SHP77 treated with DMSO at 0.1 percent for 48 hours (cell line): Measurements from ENCODE around the gene IKBIP.
A peak's percentile ranks its signal among the peaks of the same experiment; 100 is the strongest.
"Not testable (repeated sequence)": the region's sequence is repeated elsewhere in the genome, so short reads cannot be mapped to it uniquely, and the experiment has no call there.

Source experiments
- DNase-seq: peaks from one replicate; lab custom pipeline; 2025; lab: John Stamatoyannopoulos, UW

IKBIP gene

GRCh38 chr12:98637068-98637467 lies 7.5 kb downstream of the IKBIP start:
- no peak for DNase-seq

- DNase-seq: no peak
These were observed 8.8 kb downstream of the IKBIP start for GRCh38 chr12:98635657-98636323.

GRCh38 chr12:98618952-98619351 lies 25.6 kb downstream of the IKBIP start:
- no peak for DNase-seq

DNA sequence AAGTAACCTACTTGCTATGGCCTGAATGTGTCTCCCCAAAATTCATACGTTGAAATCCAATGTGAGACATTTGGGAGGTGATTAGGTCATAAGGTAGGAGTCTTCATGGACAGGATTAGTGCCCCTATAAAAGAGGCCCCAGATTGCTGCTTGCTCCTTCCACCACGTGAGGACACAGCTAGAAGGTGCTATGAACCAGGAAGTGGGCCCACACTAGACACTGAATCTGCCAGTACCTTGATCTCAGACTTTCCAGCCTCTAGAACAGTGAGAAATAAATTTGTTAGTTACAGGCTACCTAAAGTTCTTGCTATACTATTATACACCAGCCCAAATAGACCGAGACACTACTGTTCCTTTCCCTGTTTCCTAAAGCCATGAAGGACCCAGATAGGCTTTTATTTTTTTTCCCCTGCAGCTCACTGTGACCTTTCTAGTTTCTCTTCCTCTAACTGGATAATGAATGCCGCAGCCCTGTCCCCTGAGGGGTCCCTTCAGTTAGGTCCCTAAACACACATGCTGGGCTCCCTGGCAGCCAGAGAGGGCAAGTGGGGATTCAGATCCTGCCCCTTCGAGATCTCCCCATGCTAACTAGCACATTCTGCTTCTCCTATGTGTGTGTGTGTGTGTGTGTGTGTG lies 31.8 kb downstream of the IKBIP start:
- DNase-seq: no peak

DNA sequence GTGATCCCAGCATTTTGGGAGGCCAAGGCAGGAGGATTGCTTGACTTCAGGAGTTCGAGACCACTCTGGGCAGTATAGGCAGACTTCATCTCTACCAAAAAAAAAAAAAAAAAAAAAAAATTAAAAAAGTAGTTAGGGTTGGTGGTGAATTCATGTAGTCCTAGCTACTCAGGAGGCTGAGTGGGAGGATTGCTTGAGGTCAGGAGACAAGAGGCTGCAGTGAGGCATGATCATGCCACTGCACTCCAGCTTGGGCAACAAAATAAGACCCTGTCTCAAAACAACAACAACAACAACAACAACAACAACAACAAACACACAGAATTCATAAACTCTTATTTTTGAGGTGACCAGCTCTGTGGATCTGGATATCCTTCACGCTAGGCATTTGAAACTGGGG lies 34.0 kb downstream of the IKBIP start:
- no peak for DNase-seq

- no peak for DNase-seq
These were observed 38.1 kb downstream of the IKBIP start for GRCh38 chr12:98606359-98606988.

- DNase-seq: no peak
These were observed 42.7 kb downstream of the IKBIP start for GRCh38 chr12:98601924-98602323.

DNA sequence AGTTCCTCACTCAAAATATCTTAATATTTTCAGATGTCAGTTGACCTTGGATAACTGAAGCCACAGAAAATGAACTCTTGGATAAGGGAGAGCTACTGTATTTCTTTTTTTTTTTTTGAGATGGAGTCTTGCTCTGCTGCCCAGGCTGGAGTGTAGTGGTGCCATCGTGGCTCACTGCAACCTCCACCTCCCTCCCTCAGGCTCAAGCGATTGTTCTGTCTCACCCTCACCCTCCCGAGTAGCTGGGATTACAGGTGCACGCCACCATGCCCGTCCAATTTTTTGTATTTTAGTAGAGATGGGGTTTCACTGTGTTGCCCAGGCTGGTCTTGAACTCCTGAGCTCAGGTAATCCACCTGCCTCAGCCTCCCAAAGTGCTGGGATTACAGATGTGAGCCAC lies 47.3 kb downstream of the IKBIP start:
- DNase-seq: not testable (repeated sequence)

GRCh38 chr12:98595243-98595988 lies 49.2 kb downstream of the IKBIP start:
- DNase-seq: no peak

- DNase-seq: no peak
These were observed 50.3 kb downstream of the IKBIP start for GRCh38 chr12:98594050-98594835.

DNA sequence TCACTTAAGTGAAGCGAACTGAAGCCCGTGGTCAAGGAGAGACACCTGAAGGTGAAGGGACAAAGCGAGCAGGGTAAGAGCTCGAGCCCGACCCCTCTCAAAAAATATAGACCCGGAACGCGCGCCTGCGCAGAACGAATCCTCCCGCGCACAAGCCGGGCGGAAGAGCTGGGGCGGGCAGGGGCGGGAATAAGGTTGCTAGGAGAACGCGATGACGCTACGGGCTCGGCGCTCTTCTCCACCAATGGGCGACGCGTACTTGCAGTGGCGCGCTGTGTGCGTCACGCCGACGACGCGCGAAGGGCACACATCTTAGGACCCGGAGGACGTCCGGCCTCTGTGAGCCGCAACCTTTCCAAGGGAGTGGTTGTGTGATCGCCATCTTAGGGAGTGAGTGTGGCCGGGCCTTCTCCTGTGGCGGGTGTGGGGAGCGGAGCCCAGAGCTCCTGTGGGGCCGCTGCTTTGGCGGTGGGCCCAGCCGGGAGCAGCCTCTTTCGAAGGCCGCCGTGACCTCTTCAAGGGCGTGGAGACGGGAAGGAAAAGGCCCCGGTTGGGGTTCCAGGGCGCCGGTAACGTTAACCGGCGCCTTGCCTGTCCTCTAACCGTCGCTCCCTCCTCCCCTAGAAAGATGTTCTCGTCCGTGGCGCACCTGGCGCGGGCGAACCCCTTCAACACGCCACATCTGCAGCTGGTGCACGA lies 51.1 kb downstream of the IKBIP start, which contains the start of gene SLC25A3:
Gene SLC25A3, plus strand, starts transcription at position 336 of the 699 bp plus-strand sequence. Its CDS starts 293 bp downstream, at position 629.
- DNase-seq: peak; percentile 93

DNA sequence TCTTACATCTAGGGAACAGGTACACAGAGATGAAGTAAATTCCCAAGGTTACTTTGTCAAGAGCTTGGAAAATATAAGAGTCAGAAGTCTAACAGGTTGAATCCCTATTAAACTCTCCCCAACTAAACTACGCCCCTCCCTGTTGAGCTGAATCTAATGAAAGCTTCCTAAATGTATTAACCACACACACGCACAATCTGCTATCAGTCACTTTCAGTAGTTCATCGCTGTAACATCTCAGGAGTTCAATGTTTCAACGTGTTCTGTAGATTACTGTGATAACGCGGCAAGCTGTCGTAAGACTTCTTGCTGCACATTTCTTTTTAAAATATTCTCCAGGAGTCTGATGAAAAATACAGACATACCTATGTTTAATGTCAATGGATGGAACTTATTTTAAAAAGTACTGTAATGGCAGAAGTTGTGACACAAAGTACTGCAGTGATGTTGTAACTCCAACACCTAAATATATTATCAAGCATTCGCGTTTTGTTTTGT lies 51.7 kb downstream of the IKBIP start:
- DNase-seq: peak; percentile 52

GRCh38 chr12:98591209-98591608 lies 53.4 kb downstream of the IKBIP start:
- DNase-seq: no peak

DNA sequence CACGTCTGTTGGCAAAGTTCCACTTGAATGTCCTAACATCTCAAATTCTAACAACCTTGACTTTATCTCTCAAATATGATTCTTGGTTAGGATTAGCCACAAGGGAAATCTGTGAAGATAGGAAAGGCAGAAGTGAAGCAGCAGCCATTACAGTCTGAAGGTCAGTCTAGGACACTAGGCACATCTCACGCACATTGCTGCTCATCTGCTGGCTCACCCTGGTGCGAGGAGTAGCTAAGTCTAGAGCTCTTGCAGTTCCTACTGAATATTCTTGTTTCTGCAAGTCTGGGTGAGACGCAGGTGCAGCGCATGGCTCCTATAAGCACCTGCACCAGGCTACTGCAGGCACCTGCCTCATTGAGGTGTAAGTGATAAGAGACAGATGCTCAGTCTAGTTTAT lies 57.5 kb downstream of the IKBIP start:
- DNase-seq: no peak

DNA sequence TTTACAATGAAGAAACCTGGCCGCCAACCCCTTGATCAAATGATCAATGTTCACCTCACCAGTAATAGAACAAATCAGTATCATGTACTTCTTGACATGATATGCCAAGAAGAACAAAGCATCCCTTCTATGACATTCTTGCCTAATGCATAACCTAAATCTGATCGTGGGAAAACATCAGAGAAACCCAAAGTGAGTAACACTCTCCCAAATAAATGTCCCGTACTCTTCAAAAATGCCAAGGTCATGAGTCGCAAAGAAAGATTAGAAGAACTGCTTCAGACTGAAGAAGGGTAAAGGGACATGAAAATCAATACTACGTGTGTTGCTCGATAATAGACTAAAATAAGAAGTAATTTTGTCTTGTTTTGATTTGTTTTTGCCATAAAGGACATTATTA lies 62.5 kb downstream of the IKBIP start:
- DNase-seq: no peak

GRCh38 chr12:98581101-98581500 lies 63.5 kb downstream of the IKBIP start:
- no peak for DNase-seq

DNA sequence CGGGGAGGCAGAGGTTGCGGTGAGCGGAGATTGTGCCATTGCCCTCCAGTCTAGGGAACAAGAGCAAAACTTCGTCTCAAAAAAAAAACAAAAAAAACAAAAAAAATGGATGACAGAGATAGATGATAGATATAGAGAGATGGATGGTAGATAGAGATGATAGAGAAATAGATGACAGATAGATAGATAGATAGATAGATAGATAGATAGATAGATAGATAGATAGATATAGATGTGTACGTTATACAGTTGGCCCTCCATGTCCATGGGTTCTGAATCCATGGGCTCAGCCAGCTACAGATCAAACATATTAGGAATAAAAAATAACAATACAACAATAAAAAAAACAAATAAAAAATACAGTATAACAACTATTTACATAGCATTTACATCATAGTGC lies 63.9 kb downstream of the IKBIP start:
- no peak for DNase-seq

- no peak for DNase-seq
These were observed 64.8 kb downstream of the IKBIP start for GRCh38 chr12:98579835-98580234.

DNA sequence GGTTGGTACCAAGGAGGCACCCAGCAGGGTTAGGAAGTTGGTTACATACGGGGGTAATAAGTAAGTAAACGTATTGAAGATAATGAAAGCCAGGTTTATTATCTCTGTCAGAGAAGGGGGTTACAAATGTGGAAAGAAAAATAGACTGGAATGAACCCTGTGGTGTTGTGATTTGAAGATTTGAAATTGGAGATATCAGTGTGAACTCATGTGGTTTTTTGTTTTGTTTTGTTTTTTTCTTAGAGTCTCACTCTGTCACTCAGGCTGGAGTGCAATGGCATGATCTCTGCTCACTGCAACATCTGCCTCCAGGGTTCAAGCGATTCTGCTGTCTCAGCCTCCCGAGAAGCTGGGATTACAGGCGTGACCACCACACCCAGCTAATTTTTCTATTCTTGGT lies 65.2 kb downstream of the IKBIP start:
- DNase-seq: no peak

DNA sequence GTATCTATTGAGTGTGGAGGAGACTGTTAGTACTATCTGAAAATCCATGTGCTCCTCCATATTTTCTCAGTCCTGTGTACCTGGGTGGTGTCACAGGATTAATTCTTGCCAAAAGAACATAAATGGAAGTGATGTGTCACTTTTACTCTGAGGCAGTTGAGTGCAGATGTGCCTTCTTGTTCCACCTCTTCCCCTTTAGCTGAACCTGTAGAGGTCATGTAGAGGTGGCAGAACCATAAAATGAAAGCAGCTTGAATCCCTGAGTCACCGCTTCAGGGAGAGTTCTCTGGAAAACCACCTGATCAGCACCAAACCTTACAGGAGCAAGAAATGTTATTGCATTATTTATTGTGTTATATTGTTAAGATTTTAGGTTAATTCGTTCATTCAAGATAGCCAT lies 65.8 kb downstream of the IKBIP start:
- DNase-seq: no peak

- no peak for DNase-seq
These were observed 66.2 kb downstream of the IKBIP start for GRCh38 chr12:98578392-98578791.
